Activated CD8-positive, alpha-beta memory T cell treated with anti-CD3 and anti-CD28 coated beads, Interleukin-2, amount 10 ng/mL, durations not matched to agents 7 days and 5 days (primary cell): Measurements from ENCODE around the gene PNMA8B. TPM values are rescaled to one million over a fixed set of nuclear protein-coding genes. Genes with fewer than 3 reads are reported as not detected.

Source experiments
- ATAC-seq: fragments of 150-1000 bp; cut with Tn5 transposase; one replicate; pipeline ENCODE4 v1.10.0; 2021; ENCODE audit warnings: moderate library complexity
- CTCF ChIA-PET: fragments of 350-600 bp; sonication (Branson Sonifier 250); formaldehyde crosslinking; loops from one replicate; lab custom pipeline; 2021; ENCODE audit warnings: antibody characterized with exemption; lab: Charles Lee
- DNase-seq: peaks from one replicate; pipeline ENCODE4 v3.0.0-alpha.2; 2020
- H3K27ac Mint-ChIP-seq: one replicate; pipeline ENCODE4 v1.8.0; 2021; ENCODE audit warnings: mild to moderate bottlenecking, mixed read lengths
- H3K27me3 Mint-ChIP-seq: one replicate; pipeline ENCODE4 v1.8.0; 2021; ENCODE audit warnings: mixed read lengths
- H3K36me3 Mint-ChIP-seq: one replicate; pipeline ENCODE4 v1.8.0; 2021; ENCODE audit warnings: mild to moderate bottlenecking, mixed read lengths
- H3K4me1 Mint-ChIP-seq: one replicate; pipeline ENCODE4 v1.8.0; 2021; ENCODE audit warnings: mixed read lengths
- H3K4me3 Mint-ChIP-seq: one replicate; pipeline ENCODE4 v1.8.0; 2021; ENCODE audit warnings: mild to moderate bottlenecking, moderate library complexity, mixed read lengths
- H3K9me3 Mint-ChIP-seq: one replicate; pipeline ENCODE4 v1.8.0; 2022; ENCODE audit warnings: low read depth, mixed read lengths
- total RNA-seq, 2 experiments: library from RNA; stranded (reverse); gene quantifications; one replicate each; pipeline ENCODE4 v1.2.3, GENCODE V29; 2021

The PNMA8B gene, protein sequence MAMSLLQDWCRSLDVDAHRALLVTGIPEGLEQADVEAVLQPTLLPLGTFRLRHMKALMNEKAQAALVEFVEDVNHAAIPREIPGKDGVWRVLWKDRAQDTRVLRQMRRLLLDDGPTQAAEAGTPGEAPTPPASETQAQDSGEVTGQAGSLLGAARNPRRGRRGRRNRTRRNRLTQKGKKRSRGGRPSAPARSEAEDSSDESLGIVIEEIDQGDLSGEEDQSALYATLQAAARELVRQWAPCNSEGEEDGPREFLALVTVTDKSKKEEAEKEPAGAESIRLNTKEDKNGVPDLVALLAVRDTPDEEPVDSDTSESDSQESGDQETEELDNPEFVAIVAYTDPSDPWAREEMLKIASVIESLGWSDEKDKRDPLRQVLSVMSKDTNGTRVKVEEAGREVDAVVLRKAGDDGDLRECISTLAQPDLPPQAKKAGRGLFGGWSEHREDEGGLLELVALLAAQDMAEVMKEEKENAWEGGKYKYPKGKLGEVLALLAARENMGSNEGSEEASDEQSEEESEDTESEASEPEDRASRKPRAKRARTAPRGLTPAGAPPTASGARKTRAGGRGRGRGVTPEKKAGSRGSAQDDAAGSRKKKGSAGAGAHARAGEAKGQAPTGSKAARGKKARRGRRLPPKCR
- total RNA-seq: not detected

DNA sequence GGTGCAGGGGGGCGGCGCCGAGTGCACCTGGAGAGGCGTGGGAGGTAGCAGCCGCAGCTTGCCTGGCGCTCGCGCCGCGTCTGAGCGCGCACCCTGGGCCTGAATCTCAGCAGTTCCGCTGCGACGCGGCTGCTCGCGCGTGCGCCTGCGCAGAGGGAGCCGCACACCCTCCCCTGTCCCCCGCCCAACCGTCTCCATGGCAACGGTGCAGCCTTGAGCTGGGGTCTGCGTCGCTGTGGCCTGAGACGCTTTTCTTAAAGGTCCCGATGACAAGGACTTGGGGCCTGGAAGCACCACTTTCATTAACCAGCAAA is at the start of gene PNMA8B:
PNMA8B (minus strand) TSS at position 82 of the 314 bp plus-strand sequence. CDS start 402 bp downstream, outside the sequence.
- H3K36me3 Mint-ChIP-seq: no peaks in the 10 kb centered on the region
- no peak within 1 kb of the TSS for H3K4me3 Mint-ChIP-seq
- no peak for ATAC-seq
- no peak within 1 kb of the TSS for H3K27ac Mint-ChIP-seq
- H3K27me3 Mint-ChIP-seq: peaks cover 79% of the 10 kb centered on the region
- H3K9me3 Mint-ChIP-seq: no peaks in the 10 kb centered on the region
- CTCF ChIA-PET: interaction anchor here (2.4 kb wide), 1 partner anchor 8 kb away, joined by 7 read pairs; no protein-coding TSS in a partner anchor
- H3K4me1 Mint-ChIP-seq: peaks cover 8% of the 10 kb centered on the region
- DNase-seq: no peak

DNA sequence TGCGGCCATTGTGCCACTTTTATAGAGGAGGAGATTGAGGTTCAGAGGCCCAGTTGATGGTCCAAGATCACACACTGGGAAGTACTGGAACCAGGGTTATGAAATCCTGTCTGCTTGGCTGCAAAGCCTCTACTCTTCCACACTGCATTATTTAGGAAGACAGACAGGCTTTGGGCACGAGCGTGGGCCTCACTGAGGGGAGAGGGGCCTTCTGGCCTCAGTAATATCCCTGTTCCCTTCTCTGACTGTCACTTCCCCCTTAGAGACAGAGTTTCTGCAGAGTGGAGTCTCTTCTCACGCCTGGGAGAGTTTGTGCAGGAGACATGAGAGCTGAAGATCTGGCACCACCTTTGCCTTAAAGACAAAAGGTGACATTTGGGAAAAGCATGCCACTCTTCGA is 49.0 kb upstream of the PNMA8B start:
- CTCF ChIA-PET: interaction anchor here (0.6 to 8.2 kb wide), 5 partner anchors 15 to 149 kb away, joined by 4 to 154 read pairs (median 4); no protein-coding TSS in a partner anchor
- no peaks in the 10 kb centered on the region for H3K36me3 Mint-ChIP-seq
- DNase-seq (no peak), ATAC-seq (no peak)
- no peak overlapping the region for H3K4me3 Mint-ChIP-seq
- H3K27ac Mint-ChIP-seq: no peak overlapping the region
- no peaks in the 10 kb centered on the region for H3K4me1 Mint-ChIP-seq
- H3K9me3 Mint-ChIP-seq: no peaks in the 10 kb centered on the region
- peaks cover 8% of the 10 kb centered on the region for H3K27me3 Mint-ChIP-seq

DNA sequence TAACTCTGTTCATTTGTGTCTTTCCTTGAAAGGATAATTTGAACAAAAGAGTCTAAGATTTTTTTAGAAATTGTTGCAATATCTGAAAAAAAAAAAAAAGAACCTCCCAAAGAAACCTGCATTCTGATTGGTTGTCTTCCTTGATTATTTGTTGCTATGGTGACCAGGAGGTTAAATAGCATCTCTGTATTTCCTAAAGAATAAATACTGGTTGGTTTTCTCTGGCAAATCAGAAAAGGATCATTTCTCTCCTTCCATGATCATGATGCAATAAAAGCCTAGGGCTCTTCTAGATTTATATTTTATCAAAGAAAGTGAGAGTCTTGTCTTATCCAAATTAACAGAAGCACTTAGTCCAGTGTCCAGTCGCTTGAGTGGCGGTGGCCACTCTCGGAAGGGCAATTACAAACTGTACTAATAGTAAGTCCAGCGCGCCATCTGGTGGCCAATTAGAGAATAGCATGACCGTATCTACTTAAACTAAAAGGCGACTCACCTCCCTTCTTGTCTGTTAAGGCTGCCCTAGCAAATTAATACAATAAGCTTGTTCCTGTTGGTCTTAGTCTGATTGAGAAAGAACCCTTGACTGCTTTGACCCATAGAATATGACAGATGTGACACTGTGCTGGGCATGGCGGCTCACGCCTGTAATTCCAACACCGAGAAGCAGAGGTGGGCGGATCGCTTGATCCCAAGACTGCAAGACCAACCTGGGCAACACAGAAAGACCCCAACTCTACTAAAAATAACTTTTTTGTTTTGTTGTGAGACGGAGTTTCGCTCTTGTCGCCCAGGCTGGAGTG is 47.0 kb upstream of the PNMA8B start:
- Mint-ChIP-seq H3K36me3 (no peaks in the 10 kb centered on the region), H3K4me3 (no peak overlapping the region), H3K27ac (no peak overlapping the region), H3K27me3 (peaks cover 17% of the 10 kb centered on the region), H3K9me3 (no peaks in the 10 kb centered on the region), H3K4me1 (no peaks in the 10 kb centered on the region)
- ATAC-seq: peak; percentile 45
- DNase-seq: peak; percentile 87
- CTCF ChIA-PET: interaction anchor here (0.7 to 8.2 kb wide), 15 partner anchors 9 to 278 kb away, joined by 3 to 154 read pairs (median 3); partner anchors contain the start of gene CALM3

DNA sequence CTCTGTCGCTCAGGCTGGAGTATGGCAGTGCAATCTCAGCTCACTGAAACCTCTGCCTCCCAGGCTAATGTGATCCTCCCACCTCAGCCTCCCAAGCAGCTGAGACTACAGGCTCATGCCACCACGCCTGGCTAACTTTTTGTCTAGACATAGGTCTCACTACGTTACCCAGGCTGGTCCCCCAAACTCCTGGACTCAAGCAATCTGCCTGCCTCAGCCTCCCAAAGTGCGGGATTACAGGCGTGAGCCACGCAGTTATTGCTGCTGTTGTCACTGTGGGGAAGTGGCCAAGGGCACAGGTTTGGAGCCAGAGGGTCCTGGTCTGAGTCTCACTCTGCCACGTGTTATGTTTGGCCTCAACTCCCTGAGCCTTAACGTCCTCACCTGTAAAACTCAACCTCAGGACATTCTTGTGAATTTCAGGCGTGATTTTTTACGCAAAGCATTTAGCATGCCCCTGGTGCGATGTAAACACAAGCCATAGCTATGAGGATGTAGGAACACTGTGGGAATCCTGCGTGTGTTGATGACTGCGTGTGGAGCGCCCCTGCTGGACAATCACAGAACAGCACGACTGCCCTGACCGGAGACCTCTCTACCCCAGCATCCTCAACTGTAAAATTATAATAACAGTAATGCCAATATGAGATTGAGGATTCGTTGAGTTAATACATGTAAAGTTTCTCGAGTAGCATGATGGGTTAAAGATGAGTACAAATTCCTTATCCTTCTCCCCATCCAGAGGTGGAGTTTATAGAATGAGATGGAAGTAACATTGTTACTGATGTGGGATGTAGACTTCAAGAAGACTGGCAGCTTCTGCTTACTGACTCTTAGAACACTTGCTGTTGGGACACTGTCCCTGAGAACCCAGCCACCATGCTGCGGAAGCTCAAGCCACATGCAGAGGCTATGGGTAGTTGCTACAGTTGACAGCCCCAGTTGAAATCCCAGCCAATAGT is 41.8 kb upstream of the PNMA8B start:
- DNase-seq (peak; percentile 65), ATAC-seq (peak; percentile 72)
- Mint-ChIP-seq H3K27me3 (peaks cover 24% of the 10 kb centered on the region), H3K4me1 (no peaks in the 10 kb centered on the region), H3K4me3 (no peak overlapping the region), H3K9me3 (no peaks in the 10 kb centered on the region), H3K27ac (no peak overlapping the region), H3K36me3 (no peaks in the 10 kb centered on the region)
- CTCF ChIA-PET: interaction anchor here (0.6 to 8.2 kb wide), 12 partner anchors 9 to 517 kb away, joined by 3 to 154 read pairs (median 4); no protein-coding TSS in a partner anchor

DNA sequence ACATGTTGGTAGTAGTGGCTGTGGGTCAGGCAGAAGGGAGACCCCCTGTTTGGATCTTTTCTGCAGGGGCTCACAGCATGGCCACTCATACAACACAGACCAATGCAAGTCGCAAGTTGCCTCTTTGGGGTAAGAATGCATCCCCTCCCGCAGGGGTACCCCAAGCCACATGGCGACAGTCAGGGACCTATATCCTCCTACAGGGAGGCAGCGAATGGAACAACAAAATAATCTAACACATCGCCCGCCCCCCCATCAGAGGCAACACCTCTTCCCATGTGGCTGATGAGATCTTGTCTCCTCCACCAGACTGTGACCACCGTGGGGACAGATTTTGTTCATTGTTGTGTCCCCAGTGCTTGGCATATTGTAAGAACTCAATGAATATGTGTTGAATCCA is 40.7 kb upstream of the PNMA8B start:
- Mint-ChIP-seq H3K27me3 (peaks cover 23% of the 10 kb centered on the region), H3K36me3 (no peaks in the 10 kb centered on the region), H3K4me1 (no peaks in the 10 kb centered on the region), H3K27ac (no peak overlapping the region), H3K9me3 (no peaks in the 10 kb centered on the region), H3K4me3 (no peak overlapping the region)
- ATAC-seq (no peak), DNase-seq (no peak)
- CTCF ChIA-PET: interaction anchor here (1.7 to 8.2 kb wide), 3 partner anchors 12 to 22 kb away, joined by 7 to 154 read pairs (median 8); no protein-coding TSS in a partner anchor

DNA sequence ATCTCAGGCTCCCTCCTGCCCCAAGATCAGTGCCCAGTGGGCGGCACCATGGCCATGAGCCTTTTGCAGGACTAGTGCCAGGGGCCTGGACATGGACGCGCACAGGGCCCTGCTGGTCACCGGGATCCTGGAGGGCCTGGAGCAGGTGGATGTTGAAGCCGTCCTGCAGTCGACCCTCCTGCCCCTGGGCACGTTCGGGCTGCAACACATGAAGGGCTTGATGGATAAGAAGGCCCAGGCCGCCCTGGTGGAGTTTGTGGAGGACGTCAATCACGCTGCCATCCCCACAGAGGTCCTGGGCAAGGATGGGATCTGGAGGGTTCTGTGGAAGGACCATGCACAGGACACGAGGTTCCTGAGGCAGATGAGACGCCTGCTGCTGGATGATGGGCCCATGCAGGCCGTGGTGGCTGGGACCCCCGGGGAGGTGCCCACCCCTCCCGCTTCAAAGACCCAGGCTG is 38.0 kb upstream of the PNMA8B start:
- no peak overlapping the region for H3K27ac Mint-ChIP-seq
- CTCF ChIA-PET: interaction anchor here (2.1 kb wide), 1 partner anchor 10 kb away, joined by 8 read pairs; no protein-coding TSS in a partner anchor
- no peaks in the 10 kb centered on the region for H3K9me3 Mint-ChIP-seq
- ATAC-seq: no peak
- H3K27me3 Mint-ChIP-seq: peaks cover 15% of the 10 kb centered on the region
- peaks cover 11% of the 10 kb centered on the region for H3K4me1 Mint-ChIP-seq
- DNase-seq: no peak
- no peak overlapping the region for H3K4me3 Mint-ChIP-seq
- no peaks in the 10 kb centered on the region for H3K36me3 Mint-ChIP-seq

DNA sequence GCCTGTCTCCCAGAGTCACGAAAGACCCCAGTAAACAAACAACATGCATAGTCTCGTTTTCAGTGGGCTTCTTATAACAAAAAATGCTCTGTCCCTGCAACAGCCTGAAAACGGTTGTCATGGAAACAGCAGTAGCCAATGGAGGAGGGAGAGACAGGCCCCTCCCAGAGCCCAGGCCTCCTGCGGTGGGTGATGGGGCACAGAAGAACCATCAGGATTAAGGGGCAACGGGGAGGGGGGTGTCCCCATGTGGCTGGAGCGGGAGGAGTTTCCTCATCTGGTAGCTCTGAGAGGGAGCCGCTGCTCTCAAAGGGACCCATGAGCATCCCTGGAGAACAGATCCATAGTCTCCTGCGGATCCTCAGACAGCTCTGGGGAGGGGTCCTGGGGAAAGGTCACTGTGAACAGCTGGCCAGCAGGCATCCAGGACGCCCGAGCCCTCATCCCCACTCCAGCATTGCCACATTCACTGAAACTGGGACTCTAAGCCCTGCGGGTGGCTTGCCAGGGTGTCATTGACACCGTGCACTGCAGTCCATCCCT is 37.5 kb upstream of the PNMA8B start:
- H3K27ac Mint-ChIP-seq: no peak overlapping the region

DNA sequence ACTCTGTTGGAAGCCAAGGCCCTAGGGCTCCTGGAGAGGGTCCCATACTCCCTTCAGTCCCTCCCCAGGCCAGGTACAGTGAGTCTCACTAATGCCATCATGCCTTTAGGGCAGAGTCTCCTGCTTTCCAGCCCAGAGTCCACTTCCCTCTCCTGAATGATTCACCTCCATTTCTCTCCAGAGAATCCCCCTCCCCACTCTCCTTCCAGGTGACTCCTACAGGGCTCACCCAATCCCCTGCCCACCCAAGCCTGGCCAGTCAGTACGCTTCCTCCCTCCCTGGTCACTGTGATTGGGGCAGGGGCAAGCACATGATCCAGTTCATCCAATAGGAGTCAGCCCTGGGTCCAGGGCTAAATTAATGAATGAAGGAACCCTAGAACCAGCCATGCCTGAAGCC is 35.0 kb upstream of the PNMA8B start:
- no peak overlapping the region for H3K27ac Mint-ChIP-seq
- DNase-seq: no peak
- H3K27me3 Mint-ChIP-seq: peaks cover 6% of the 10 kb centered on the region
- CTCF ChIA-PET: interaction anchor here (0.9 to 12.0 kb wide), 11 partner anchors 10 to 259 kb away, joined by 3 to 154 read pairs (median 3); partner anchors contain the start of gene DACT3
- no peaks in the 10 kb centered on the region for H3K9me3 Mint-ChIP-seq
- no peak overlapping the region for H3K4me3 Mint-ChIP-seq
- peaks cover 11% of the 10 kb centered on the region for H3K4me1 Mint-ChIP-seq
- ATAC-seq: peak; percentile 44
- peaks cover 2% of the 10 kb centered on the region for H3K36me3 Mint-ChIP-seq

More for the DNA sequence above, 37.5 kb upstream of the PNMA8B start:
- H3K36me3 Mint-ChIP-seq: no peaks in the 10 kb centered on the region
- no peaks in the 10 kb centered on the region for H3K9me3 Mint-ChIP-seq
- CTCF ChIA-PET: interaction anchor here (1.3 kb wide), 1 partner anchor 21 kb away, joined by 3 read pairs; no protein-coding TSS in a partner anchor
- H3K4me1 Mint-ChIP-seq: peaks cover 11% of the 10 kb centered on the region
- no peak for ATAC-seq
- no peak for DNase-seq
- H3K27me3 Mint-ChIP-seq: peaks cover 12% of the 10 kb centered on the region
- no peak overlapping the region for H3K4me3 Mint-ChIP-seq

DNA sequence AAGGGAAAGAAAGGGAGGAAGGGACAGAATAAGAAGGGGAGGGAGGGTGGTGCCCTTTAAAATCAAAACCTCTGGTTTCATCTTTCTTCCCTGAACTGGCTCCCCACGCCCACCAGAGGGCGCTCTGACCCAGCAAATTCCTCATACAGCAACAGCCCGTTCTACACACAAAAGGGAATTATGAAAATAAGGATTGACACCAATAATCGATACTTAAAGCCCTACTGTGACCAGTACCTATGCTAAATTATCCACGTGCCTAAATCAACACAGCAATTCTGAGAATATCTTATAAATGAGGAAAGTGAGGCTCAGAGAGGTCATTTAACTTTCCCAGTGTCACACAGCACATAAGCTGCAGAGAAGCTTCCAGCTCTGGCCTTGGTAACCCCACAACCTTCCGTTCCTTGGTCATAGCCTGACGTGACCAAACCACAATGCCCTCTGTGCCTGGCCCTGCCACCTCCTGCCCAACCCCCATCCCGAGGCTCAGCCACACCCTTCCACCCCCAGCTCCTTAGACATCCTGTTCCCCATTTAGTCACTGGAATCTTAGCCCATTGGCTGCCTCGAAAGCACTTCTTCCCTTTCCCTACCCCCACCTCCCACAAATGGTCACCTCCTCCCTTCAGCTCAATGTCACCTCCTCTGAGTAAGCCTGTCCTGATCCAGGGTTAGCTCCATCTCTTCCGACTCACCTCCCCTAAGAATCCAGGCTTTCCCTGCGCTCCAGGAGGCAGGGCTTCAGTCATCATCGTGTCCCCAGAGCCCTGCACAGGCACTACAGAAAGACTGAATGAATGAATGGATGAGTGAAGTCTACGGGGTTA is 34.2 kb upstream of the PNMA8B start:
- H3K36me3 Mint-ChIP-seq: peaks cover 3% of the 10 kb centered on the region
- no peak overlapping the region for H3K4me3 Mint-ChIP-seq
- DNase-seq: peak; percentile 73
- ATAC-seq: peak; percentile 73
- no peak overlapping the region for H3K27ac Mint-ChIP-seq
- H3K9me3 Mint-ChIP-seq: no peaks in the 10 kb centered on the region
- CTCF ChIA-PET: interaction anchor here (0.7 to 12.0 kb wide), 21 partner anchors 8 to 293 kb away, joined by 3 to 154 read pairs (median 4); partner anchors contain the start of gene DACT3
- H3K27me3 Mint-ChIP-seq: peaks cover under 1% of the 10 kb centered on the region
- H3K4me1 Mint-ChIP-seq: peaks cover 11% of the 10 kb centered on the region

DNA sequence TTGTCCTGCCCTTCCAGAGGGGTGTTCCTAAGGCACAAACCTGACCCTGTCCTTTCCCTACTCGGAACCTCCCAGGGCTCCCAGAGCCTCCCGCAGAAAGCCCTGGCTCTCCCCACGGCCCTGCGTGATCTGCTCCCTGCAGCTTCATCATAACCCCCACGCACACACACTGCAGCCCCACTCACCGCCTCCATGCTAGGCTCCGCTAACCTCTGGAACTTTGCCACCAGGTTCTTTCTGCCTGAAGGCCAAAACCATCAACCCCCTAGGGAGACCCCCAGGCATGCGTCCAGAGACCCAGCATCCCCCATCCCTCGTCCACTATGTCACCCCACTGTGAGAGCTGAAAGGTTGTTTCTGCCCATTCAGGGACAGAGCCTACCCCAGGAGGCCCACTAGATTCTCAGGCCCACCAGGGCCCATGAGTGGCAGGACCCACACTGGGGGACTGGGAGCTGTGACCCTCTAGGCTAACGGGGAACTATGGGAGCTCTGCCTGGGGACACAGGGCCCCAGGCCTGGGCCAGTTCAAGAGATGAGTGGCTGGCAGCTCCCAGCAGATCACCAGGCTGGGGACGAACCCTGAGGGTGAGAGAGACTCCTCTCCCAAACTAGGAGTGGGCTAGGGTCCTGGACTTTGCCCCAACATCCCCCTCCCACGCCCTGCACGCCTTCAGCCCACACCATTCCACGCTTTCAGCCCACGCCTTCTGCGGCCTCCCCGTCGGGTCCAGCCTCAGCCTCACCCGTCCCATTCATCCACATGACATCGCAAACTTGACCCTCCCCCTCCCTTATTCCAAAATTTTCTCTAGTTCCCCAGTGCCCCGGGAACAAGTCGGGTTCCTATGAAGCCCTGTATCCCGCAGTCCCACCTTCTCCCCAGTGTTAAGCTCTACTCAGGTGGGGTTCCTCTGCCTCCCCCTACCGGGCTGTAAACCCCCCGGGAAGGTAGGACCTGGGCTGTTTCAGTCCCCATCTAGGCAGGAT is 33.2 kb upstream of the PNMA8B start:
- Mint-ChIP-seq H3K4me3 (no peak overlapping the region), H3K27ac (no peak overlapping the region), H3K27me3 (no peaks in the 10 kb centered on the region), H3K4me1 (peaks cover 16% of the 10 kb centered on the region), H3K36me3 (peaks cover 9% of the 10 kb centered on the region), H3K9me3 (no peaks in the 10 kb centered on the region)
- CTCF ChIA-PET: interaction anchor here (0.9 to 12.0 kb wide), 13 partner anchors 7 to 294 kb away, joined by 3 to 154 read pairs (median 6); partner anchors contain the start of gene DACT3
- DNase-seq (no peak), ATAC-seq (peak; percentile 10)
